PC-3 (cell line): ENCODE measurements around the gene ANK2. TPM values are rescaled to one million over a fixed set of nuclear protein-coding genes. Genes with fewer than 3 reads are reported as not detected.

Source experiments
- ATAC-seq: fragments of 200-7000 bp; cut with Tn5 transposase; 2 replicates; pipeline ENCODE4 v1.9.1; 2020; ENCODE audit warnings: mild to moderate bottlenecking, moderate library complexity
- BruUV-seq: library from RNA; stranded (reverse); fragments of 400-500 nt; replicated peaks from 2 replicates; lab custom pipeline; 2021; lab: Mats Ljungman, UMichigan
- CTCF ChIA-PET: fragments of 300-600 bp; sonication (Branson Sonifier 250); formaldehyde crosslinking; loops from one replicate; lab custom pipeline; 2022; ENCODE audit warnings: antibody characterized with exemption; lab: Charles Lee
- POLR2A ChIA-PET: fragments of 300-600 bp; sonication (Branson Sonifier 250); formaldehyde crosslinking; loops from one replicate; lab custom pipeline; 2022; ENCODE audit warnings: antibody characterized with exemption; ENCODE audit not compliant: unreplicated experiment; lab: Charles Lee
- DNase-seq: peaks from one replicate; pipeline ENCODE4 v3.0.0-alpha.2; 2015
- H2AFZ ChIP-seq: fragments of 300-600 bp; sonication (generic); 2 replicates; pipeline ENCODE4 v1.6.0; 2016; ENCODE audit warnings: antibody characterized with exemption, low read length
- H3F3A ChIP-seq: fragments of 300-600 bp; sonication (generic); one replicate; pipeline ENCODE4 v1.6.0; 2017; ENCODE audit warnings: antibody characterized with exemption, low read length, control low read depth, mild to moderate bottlenecking; ENCODE audit not compliant: unreplicated experiment
- H3K27ac ChIP-seq: fragments of 300-600 bp; sonication (generic); 2 replicates; pipeline ENCODE4 v1.5.1; 2016; ENCODE audit warnings: mild to moderate bottlenecking, low read length
- H3K27me3 ChIP-seq: fragments of 300-600 bp; sonication (generic); 2 replicates; pipeline ENCODE4 v1.6.1; 2016; ENCODE audit warnings: low read length, mixed read lengths
- H3K36me3 ChIP-seq: fragments of 300-600 bp; sonication (generic); 2 replicates; pipeline ENCODE4 v1.6.1; 2016; ENCODE audit warnings: low read depth, mixed run types, low read length, mixed read lengths
- H3K4me1 ChIP-seq: fragments of 300-600 bp; sonication (generic); 2 replicates; pipeline ENCODE4 v1.5.1; 2016; ENCODE audit warnings: low read length; ENCODE audit not compliant: insufficient read depth
- H3K4me2 ChIP-seq: fragments of 300-600 bp; sonication (generic); 2 replicates; pipeline ENCODE4 v1.6.0; 2016; ENCODE audit warnings: low read length
- H3K4me3 ChIP-seq: fragments of 300-600 bp; sonication (generic); 2 replicates; pipeline ENCODE4 v1.5.1; 2016; ENCODE audit warnings: mild to moderate bottlenecking, low read length, mixed read lengths
- H3K79me2 ChIP-seq: fragments of 300-600 bp; sonication (generic); 2 replicates; pipeline ENCODE4 v1.6.1; 2017; ENCODE audit warnings: low read length, mixed read lengths
- H3K9ac ChIP-seq: fragments of 300-600 bp; sonication (generic); 2 replicates; pipeline ENCODE4 v1.6.0; 2016; ENCODE audit warnings: mild to moderate bottlenecking, low read length
- H3K9me2 ChIP-seq: fragments of 300-600 bp; sonication (generic); replicated peaks from 2 replicates; pipeline ENCODE4 v1.6.1; 2016; ENCODE audit warnings: mixed run types, low read length, mixed read lengths
- H3K9me3 ChIP-seq: fragments of 300-600 bp; sonication (generic); 2 replicates; pipeline ENCODE4 v1.6.1; 2016; ENCODE audit warnings: low read length, mixed read lengths
- H4K20me1 ChIP-seq: fragments of 300-600 bp; sonication (generic); 2 replicates; pipeline ENCODE4 v1.6.1; 2016; ENCODE audit warnings: low read length, mixed read lengths
- CTCF ChIP-seq: fragments of 300-600 bp; sonication (generic); conservative IDR thresholded peaks from 2 replicates; pipeline ENCODE4 v1.5.1; 2017; ENCODE audit warnings: antibody characterized with exemption, low read depth, mild to moderate bottlenecking, low read length
- EZH2 ChIP-seq: fragments of 300-600 bp; sonication (generic); IDR thresholded peaks from one replicate; pipeline ENCODE4 v1.6.1; 2017; ENCODE audit warnings: antibody characterized with exemption, mild to moderate bottlenecking, low read length; ENCODE audit not compliant: unreplicated experiment
- EZH2phosphoT487 ChIP-seq: fragments of 300-600 bp; sonication (generic); IDR thresholded peaks from 2 replicates; pipeline ENCODE4 v1.6.1; 2018; ENCODE audit warnings: mild to moderate bottlenecking, antibody characterized with exemption, low read length, borderline replicate concordance
- intact Hi-C: fragments of 100-400 bp; cut with micrococcal nuclease; formaldehyde crosslinking; loops from 2 replicates; pipeline ENCODE4 v1.9.0; 2023
- total RNA-seq: library from RNA; depleted of rRNA; stranded (reverse); fragments of >200 nt; gene quantifications from 2 replicates; pipeline ENCODE4 v1.2.3, GENCODE V29; 2014

ANK2 gene
- total RNA-seq, 1 experiment from 2014 or later, result 1.8 TPM

GRCh38 chr4:113368056-113368455 lies 318.6 kb downstream of the ANK2 start:
- H2AFZ ChIP-seq, result no peak overlapping the region
- no peaks in the 10 kb centered on the region for H4K20me1 ChIP-seq
- no peaks in the 10 kb centered on the region for H3K79me2 ChIP-seq
- no peak overlapping the region for H3K4me3 ChIP-seq
- ChIA-PET CTCF (no interaction called here), POLR2A (no interaction called here)
- intact Hi-C loops, result no loop called here
- TF ChIP-seq CTCF (no peak), EZH2 (no peak), EZH2phosphoT487 (no peak)
- H3K4me1 ChIP-seq, result no peaks in the 10 kb centered on the region
- no peaks in the 10 kb centered on the region for H3K9me3 ChIP-seq
- no peak for ATAC-seq
- no TSS peak for BruUV-seq
- no peaks in the 10 kb centered on the region for H3K27me3 ChIP-seq
- no peak overlapping the region for H3K9ac ChIP-seq
- DNase-seq, result no peak
- H3K9me2 ChIP-seq, result no peaks in the 10 kb centered on the region
- no peak overlapping the region for H3K4me2 ChIP-seq
- no peaks in the 10 kb centered on the region for H3K36me3 ChIP-seq
- no peak overlapping the region for H3K27ac ChIP-seq
- no peaks in the 10 kb centered on the region for H3F3A ChIP-seq

- ATAC-seq (no peak), DNase-seq (no peak)
- H3K9me3 ChIP-seq, result no peaks in the 10 kb centered on the region
- H3K79me2 ChIP-seq, result no peaks in the 10 kb centered on the region
- H4K20me1 ChIP-seq, result no peaks in the 10 kb centered on the region
- CTCF ChIA-PET, result no interaction called here
- no peaks in the 10 kb centered on the region for H3K9me2 ChIP-seq
- TF ChIP-seq EZH2 (no peak), EZH2phosphoT487 (no peak), CTCF (no peak)
- no peak overlapping the region for H2AFZ ChIP-seq
- no peak overlapping the region for H3K4me3 ChIP-seq
- BruUV-seq, result no TSS peak
- H3K9ac ChIP-seq, result no peak overlapping the region
- intact Hi-C loops, result no loop called here
- no peaks in the 10 kb centered on the region for H3F3A ChIP-seq
- POLR2A ChIA-PET, result no interaction called here
- H3K27me3 ChIP-seq, result no peaks in the 10 kb centered on the region
- no peak overlapping the region for H3K27ac ChIP-seq
- no peaks in the 10 kb centered on the region for H3K36me3 ChIP-seq
- H3K4me1 ChIP-seq, result no peaks in the 10 kb centered on the region
- no peak overlapping the region for H3K4me2 ChIP-seq
Observed at GRCh38 chr4:113371111-113371510, 321.7 kb downstream of the ANK2 start.

GRCh38 chr4:113375964-113376666 lies 326.7 kb downstream of the ANK2 start:
- ATAC-seq, result no peak
- H3K4me3 ChIP-seq, result no peak overlapping the region
- POLR2A ChIA-PET, result no interaction called here
- no peaks in the 10 kb centered on the region for H3K36me3 ChIP-seq
- H3K9me2 ChIP-seq, result no peaks in the 10 kb centered on the region
- no peaks in the 10 kb centered on the region for H3K4me1 ChIP-seq
- no peaks in the 10 kb centered on the region for H4K20me1 ChIP-seq
- no peak overlapping the region for H3K9ac ChIP-seq
- H2AFZ ChIP-seq, result no peak overlapping the region
- no peak overlapping the region for H3K4me2 ChIP-seq
- CTCF ChIA-PET, result no interaction called here
- intact Hi-C loops, result no loop called here
- H3K9me3 ChIP-seq, result no peaks in the 10 kb centered on the region
- TF ChIP-seq EZH2phosphoT487, result no peak
- TF ChIP-seq CTCF, result no peak
- TF ChIP-seq EZH2, result no peak
- H3K27me3 ChIP-seq, result no peaks in the 10 kb centered on the region
- BruUV-seq, result no TSS peak
- no peaks in the 10 kb centered on the region for H3F3A ChIP-seq
- no peaks in the 10 kb centered on the region for H3K79me2 ChIP-seq
- H3K27ac ChIP-seq, result no peak overlapping the region
- no peak for DNase-seq
